ENCODE data around the gene KAZN.

KAZN gene

GRCh38 chr1:15001317-15001915 is 402.9 kb downstream of the KAZN start:
- TF ChIP-seq, protein P1, sequence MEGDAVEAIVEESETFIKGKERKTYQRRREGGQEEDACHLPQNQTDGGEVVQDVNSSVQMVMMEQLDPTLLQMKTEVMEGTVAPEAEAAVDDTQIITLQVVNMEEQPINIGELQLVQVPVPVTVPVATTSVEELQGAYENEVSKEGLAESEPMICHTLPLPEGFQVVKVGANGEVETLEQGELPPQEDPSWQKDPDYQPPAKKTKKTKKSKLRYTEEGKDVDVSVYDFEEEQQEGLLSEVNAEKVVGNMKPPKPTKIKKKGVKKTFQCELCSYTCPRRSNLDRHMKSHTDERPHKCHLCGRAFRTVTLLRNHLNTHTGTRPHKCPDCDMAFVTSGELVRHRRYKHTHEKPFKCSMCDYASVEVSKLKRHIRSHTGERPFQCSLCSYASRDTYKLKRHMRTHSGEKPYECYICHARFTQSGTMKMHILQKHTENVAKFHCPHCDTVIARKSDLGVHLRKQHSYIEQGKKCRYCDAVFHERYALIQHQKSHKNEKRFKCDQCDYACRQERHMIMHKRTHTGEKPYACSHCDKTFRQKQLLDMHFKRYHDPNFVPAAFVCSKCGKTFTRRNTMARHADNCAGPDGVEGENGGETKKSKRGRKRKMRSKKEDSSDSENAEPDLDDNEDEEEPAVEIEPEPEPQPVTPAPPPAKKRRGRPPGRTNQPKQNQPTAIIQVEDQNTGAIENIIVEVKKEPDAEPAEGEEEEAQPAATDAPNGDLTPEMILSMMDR (IDR thresholded peaks at IDR 0.05; ENCODE audit: low read depth, low read length), result no peak
- H3K4me3 ChIP-seq (ENCODE audit: low read depth, low read length), result no peak overlapping the region

GRCh38 chr1:15002325-15002724 is 403.8 kb downstream of the KAZN start:
- TF ChIP-seq, protein P1 (IDR thresholded peaks at IDR 0.05; ENCODE audit: low read depth, low read length), result no peak
- no peak overlapping the region for H3K4me3 ChIP-seq (ENCODE audit: low read depth, low read length)

DNA sequence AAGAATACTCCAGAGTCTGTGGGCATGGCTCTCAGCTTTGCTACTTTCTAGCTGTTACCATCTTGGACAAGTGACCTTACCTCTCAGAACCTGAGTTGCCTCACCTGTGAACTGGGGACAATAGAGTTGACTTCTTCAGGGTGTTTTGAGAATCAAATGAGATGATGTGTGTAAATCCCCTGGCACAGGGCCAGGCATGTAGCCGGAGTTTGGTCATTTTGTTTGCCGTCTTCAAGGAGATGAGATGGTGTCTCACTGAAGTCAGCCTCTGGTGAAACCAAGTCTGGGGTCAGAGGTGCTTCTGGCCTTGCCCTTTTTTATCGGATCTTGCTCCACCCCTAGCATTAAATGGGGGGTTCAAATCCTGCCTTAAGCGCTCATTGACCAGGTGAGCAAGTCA is 405.9 kb downstream of the KAZN start:
- H3K4me3 ChIP-seq (ENCODE audit: low read depth, low read length), result no peak overlapping the region
- TF ChIP-seq, protein P1 (IDR thresholded peaks at IDR 0.05; ENCODE audit: low read depth, low read length), result no peak

- H3K4me3 ChIP-seq (ENCODE audit: low read depth, low read length), result no peak overlapping the region
These were observed 406.6 kb downstream of the KAZN start for GRCh38 chr1:15005116-15005515.

GRCh38 chr1:15007368-15007767 is 408.9 kb downstream of the KAZN start:
- TF ChIP-seq, protein P1 (IDR thresholded peaks at IDR 0.05; ENCODE audit: low read depth, low read length), result no peak
- no peak overlapping the region for H3K4me3 ChIP-seq (ENCODE audit: low read depth, low read length)

More at GRCh38 chr1:15005116-15005515, 406.6 kb downstream of the KAZN start:
- TF ChIP-seq, protein P1 (IDR thresholded peaks at IDR 0.05; ENCODE audit: low read depth, low read length), result no peak

DNA sequence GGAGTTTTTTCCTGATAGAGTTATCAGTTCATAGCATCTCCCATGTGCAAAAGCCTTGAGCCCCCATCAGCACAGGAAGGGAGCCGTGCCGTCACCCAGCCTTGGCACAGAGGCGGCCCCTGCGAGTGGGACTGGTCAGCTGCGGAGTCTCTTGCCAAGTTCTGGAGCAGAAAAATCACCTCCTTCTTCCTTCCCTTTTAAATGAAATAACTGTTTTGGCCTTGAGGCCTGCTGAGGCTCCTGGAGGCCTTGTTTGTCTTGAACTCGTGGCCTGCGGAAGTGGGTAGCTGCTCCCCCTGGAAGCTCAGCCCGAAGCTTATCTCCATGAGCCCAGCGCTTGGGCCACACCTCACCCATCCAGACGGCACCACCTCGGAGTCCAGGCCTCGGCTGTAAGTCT is 409.4 kb downstream of the KAZN start:
- TF ChIP-seq, protein P1 (IDR thresholded peaks at IDR 0.05; ENCODE audit: low read depth, low read length), result no peak
- no peak overlapping the region for H3K4me3 ChIP-seq (ENCODE audit: low read depth, low read length)

DNA sequence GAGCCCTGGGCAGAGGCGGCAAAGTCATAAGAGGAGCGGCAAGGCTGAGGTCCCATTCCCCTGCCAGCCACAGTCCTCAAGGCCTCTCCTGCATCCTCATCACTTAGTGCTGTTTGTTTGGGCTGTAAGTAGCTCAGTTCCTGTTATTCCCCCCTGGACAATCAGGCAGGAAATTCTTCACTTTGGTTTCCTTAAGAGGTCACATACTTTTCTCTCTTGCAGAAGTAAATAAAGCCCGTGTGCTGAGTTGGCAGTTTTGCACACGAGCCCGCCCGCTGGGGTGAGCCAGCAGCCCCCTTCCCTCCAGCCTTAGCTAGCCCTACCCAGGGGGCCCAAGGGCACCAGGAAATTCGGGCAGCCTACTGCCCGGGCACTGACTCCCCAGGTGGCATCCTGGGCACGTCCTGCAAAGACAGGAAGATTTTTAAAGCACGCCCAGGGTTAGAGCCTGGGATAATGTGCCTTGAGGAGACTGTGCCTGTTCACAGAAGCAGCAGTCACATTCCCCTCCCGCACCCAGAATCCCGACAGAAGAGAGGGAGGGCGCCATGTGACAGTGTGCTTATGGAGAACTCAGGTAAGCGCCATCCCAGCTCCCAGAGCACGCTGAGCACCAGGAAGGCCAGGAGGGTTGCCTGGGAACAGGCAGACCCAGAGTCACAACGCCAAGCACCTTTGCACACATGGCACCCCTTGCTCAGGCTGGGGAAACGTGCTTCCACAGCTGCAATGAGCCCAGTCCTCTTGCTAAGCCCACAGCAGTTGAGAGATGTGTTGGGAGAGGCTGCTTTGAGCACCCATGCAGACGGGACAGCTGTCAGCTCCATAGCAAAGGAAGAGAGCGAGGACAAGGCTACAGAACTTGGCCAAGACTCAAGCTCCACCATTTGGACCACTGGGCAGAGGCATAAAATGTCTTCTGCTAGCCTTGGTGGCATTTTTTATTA is 410.6 kb downstream of the KAZN start:
- TF ChIP-seq, protein P1 (IDR thresholded peaks at IDR 0.05; ENCODE audit: low read depth, low read length), result no peak
- H3K4me3 ChIP-seq (ENCODE audit: low read depth, low read length), result no peak overlapping the region
